ENCODE measurements around the gene COBL.

GRCh38 chr7:51279391-51280023 is 37.1 kb downstream of the COBL start:
- no peak for TF ChIP-seq CTCF (IDR thresholded peaks at IDR 0.05)
- no peak for TF ChIP-seq POLR2A (IDR thresholded peaks at IDR 0.05)
- no peak for TF ChIP-seq POLR2AphosphoS5 (IDR thresholded peaks at IDR 0.05)
- no peak for TF ChIP-seq EP300 (IDR thresholded peaks at IDR 0.05)
